Upper lobe of left lung (tissue), 6 donors: ENCODE results near the gene IMMP2L. TPM values are rescaled to one million over a fixed set of nuclear protein-coding genes. Genes with fewer than 3 reads are reported as not detected.

Experiments used
- ATAC-seq, 2 donors: fragments of 200-7000 bp; cut with Tn5 transposase; one replicate each; pipeline ENCODE4 v1.9.1; 2022; ENCODE audit warnings: mild to moderate bottlenecking in 2 of 2, moderate library complexity in 2 of 2; ENCODE audit not compliant: low FRiP score in 2 of 2
- DNase-seq, 2 donors: peaks; one replicate each; pipeline ENCODE4 v3.0.0-alpha.2; 2019 to 2020
- H3K27ac ChIP-seq, 4 donors: fragments of 200-600 bp; sonication (generic); one replicate each; pipeline ENCODE4 v1.5.1; 2016 to 2019
- H3K27me3 ChIP-seq, 4 donors: fragments of 200-600 bp; sonication (generic); one replicate each; pipeline ENCODE4 v1.5.1; 2017 to 2019
- H3K36me3 ChIP-seq, 4 donors: fragments of 200-600 bp; sonication (generic); one replicate each; pipeline ENCODE4 v1.5.1; 2016 to 2019
- H3K4me1 ChIP-seq, 4 donors: fragments of 200-600 bp; sonication (generic); one replicate each; pipeline ENCODE4 v1.5.1; 2018 to 2019
- H3K4me3 ChIP-seq, 4 donors: fragments of 200-600 bp; sonication (generic); one replicate each; pipeline ENCODE4 v1.5.1; 2017 to 2019; ENCODE audit warnings: mild to moderate bottlenecking in 2 of 4, moderate library complexity in 1 of 4
- H3K9me3 ChIP-seq, 4 donors: fragments of 200-600 bp; sonication (generic); one replicate each; pipeline ENCODE4 v1.5.1; 2018 to 2019
- CTCF ChIP-seq, 6 experiments: fragments of 450-650 bp in 4 of 6; fragments of 200-600 bp in 2 of 6; sonication (generic) in 2 of 6; IDR thresholded peaks; one replicate each; pipeline ENCODE4 v1.5.1; 2016 to 2019; ENCODE audit warnings: antibody characterized with exemption in 6 of 6
- EP300 ChIP-seq, 4 donors: sonication (generic); formaldehyde crosslinking; IDR thresholded peaks; one replicate each; pipeline ENCODE4 v1.5.1; 2017; ENCODE audit warnings: antibody characterized with exemption in 4 of 4, control low read depth in 2 of 4
- POLR2A ChIP-seq, 4 donors: fragments of 450-650 bp; IDR thresholded peaks; one replicate each; pipeline ENCODE4 v1.5.1; 2016 to 2017; ENCODE audit warnings: antibody characterized with exemption in 4 of 4, mild to moderate bottlenecking in 2 of 4
- POLR2AphosphoS5 ChIP-seq, 2 donors: sonication (generic); formaldehyde crosslinking; IDR thresholded peaks; one replicate each; pipeline ENCODE4 v1.5.1; 2017; ENCODE audit warnings: antibody characterized with exemption in 2 of 2
- WGBS, 2 donors: methylation state at CpG; one replicate each; pipeline ENCODE4 v1.1.5; 2017 to 2018; 5-methylcytosine and 5-hydroxymethylcytosine counted together
- total RNA-seq, 6 donors: library from RNA; depleted of rRNA in 4 of 6; stranded (reverse); fragments of >200 nt in 4 of 6; gene quantifications; one replicate each; pipeline versions ENCODE4 v1.1.0 to v1.2.1, GENCODE V29; 2016 to 2021
- donor health status: DM: no; HTN: no; CAD: no; lungs with moderate emphysema.
- donor health status: DM: no; HTN: yes; CAD: no; lungs with severe emphysema.

The IMMP2L gene
- total RNA-seq, 6 donors from 2014 or later: 7.1 to 17.5 (median 11.3) TPM

GRCh38 chr7:111537134-111537533 is 25.2 kb downstream of the IMMP2L start:
- no peaks in the 10 kb centered on the region for H3K9me3 ChIP-seq
- no peak for DNase-seq
- TF ChIP-seq CTCF (IDR thresholded peaks at IDR 0.05) (no peak), POLR2AphosphoS5 (IDR thresholded peaks at IDR 0.05) (no peak), POLR2A (IDR thresholded peaks at IDR 0.05) (no peak), EP300 (IDR thresholded peaks at IDR 0.05) (no peak)
- H3K4me1 ChIP-seq: no peaks in the 10 kb centered on the region
- no peaks in the 10 kb centered on the region for H3K27me3 ChIP-seq
- no peak for ATAC-seq
- H3K36me3 ChIP-seq: no peaks in the 10 kb centered on the region
- no peak overlapping the region for H3K27ac ChIP-seq
- H3K4me3 ChIP-seq: no peak overlapping the region
- WGBS, 2 donors: 86 to 88% methylated on average over 1 of the region's 1 CpG

- Histone ChIP-seq H3K27ac (no peak overlapping the region), H3K4me3 (no peak overlapping the region), H3K36me3 (no peaks in the 10 kb centered on the region), H3K9me3 (no peaks in the 10 kb centered on the region), H3K27me3 (no peaks in the 10 kb centered on the region), H3K4me1 (no peaks in the 10 kb centered on the region)
- ATAC-seq (no peak), DNase-seq (no peak)
- TF ChIP-seq EP300 (IDR thresholded peaks at IDR 0.05): no peak
- no peak for TF ChIP-seq POLR2AphosphoS5 (IDR thresholded peaks at IDR 0.05)
- TF ChIP-seq POLR2A (IDR thresholded peaks at IDR 0.05): no peak
- TF ChIP-seq CTCF (IDR thresholded peaks at IDR 0.05): no peak
- WGBS, 2 donors: 78 to 84% methylated on average over 3 of the region's 3 CpGs
Observed at GRCh38 chr7:111535142-111535870, 27.0 kb downstream of the IMMP2L start.

GRCh38 chr7:111532625-111533024 is 29.7 kb downstream of the IMMP2L start:
- Histone ChIP-seq H3K36me3 (no peaks in the 10 kb centered on the region), H3K27me3 (no peaks in the 10 kb centered on the region), H3K4me3 (no peak overlapping the region), H3K27ac (no peak overlapping the region), H3K4me1 (no peaks in the 10 kb centered on the region), H3K9me3 (no peaks in the 10 kb centered on the region)
- DNase-seq (no peak), ATAC-seq (no peak)
- no peak for TF ChIP-seq POLR2A (IDR thresholded peaks at IDR 0.05)
- TF ChIP-seq POLR2AphosphoS5 (IDR thresholded peaks at IDR 0.05): no peak
- no peak for TF ChIP-seq CTCF (IDR thresholded peaks at IDR 0.05)
- TF ChIP-seq EP300 (IDR thresholded peaks at IDR 0.05): no peak

- no peaks in the 10 kb centered on the region for H3K27me3 ChIP-seq
- no peak overlapping the region for H3K4me3 ChIP-seq
- no peaks in the 10 kb centered on the region for H3K9me3 ChIP-seq
- 84 to 89% methylated on average over 3 of the region's 3 CpGs for WGBS, 2 donors
- DNase-seq (no peak), ATAC-seq (peak in 1 of 2 donors; percentile 42)
- H3K27ac ChIP-seq: no peak overlapping the region
- no peaks in the 10 kb centered on the region for H3K4me1 ChIP-seq
- TF ChIP-seq POLR2A (IDR thresholded peaks at IDR 0.05) (no peak), POLR2AphosphoS5 (IDR thresholded peaks at IDR 0.05) (no peak), CTCF (IDR thresholded peaks at IDR 0.05) (no peak), EP300 (IDR thresholded peaks at IDR 0.05) (no peak)
- H3K36me3 ChIP-seq: no peaks in the 10 kb centered on the region
Observed at GRCh38 chr7:111531993-111532392, 30.3 kb downstream of the IMMP2L start.

GRCh38 chr7:111530356-111530668 is 32.0 kb downstream of the IMMP2L start:
- H3K4me1 ChIP-seq: no peaks in the 10 kb centered on the region
- H3K9me3 ChIP-seq: no peaks in the 10 kb centered on the region
- DNase-seq: no peak
- no peaks in the 10 kb centered on the region for H3K36me3 ChIP-seq
- no peak overlapping the region for H3K4me3 ChIP-seq
- H3K27me3 ChIP-seq: no peaks in the 10 kb centered on the region
- H3K27ac ChIP-seq: no peak overlapping the region
- ATAC-seq: no peak
- no peak for TF ChIP-seq CTCF (IDR thresholded peaks at IDR 0.05)
- TF ChIP-seq POLR2AphosphoS5 (IDR thresholded peaks at IDR 0.05): no peak
- no peak for TF ChIP-seq EP300 (IDR thresholded peaks at IDR 0.05)
- no peak for TF ChIP-seq POLR2A (IDR thresholded peaks at IDR 0.05)
